GM11168 (cell line): ENCODE measurements around the gene RNU1-1.
"Not testable (repeated sequence)": the region's sequence is repeated elsewhere in the genome, so short reads cannot be mapped to it uniquely, and the experiment has no call there.

Experiments used
- in situ Hi-C: fragments of 300-500 bp; cut with MboI; formaldehyde crosslinking; loops from one replicate; pipeline ENCODE4 v1.12.0; 2022; ENCODE audit warnings: low sequenced_read_pairs; ENCODE audit not compliant: unreplicated experiment

Gene RNU1-1

GRCh38 chr1:16498573-16499413, 15.3 kb downstream of the RNU1-1 start:
- in situ Hi-C loops, result no loop called here

GRCh38 chr1:16498047-16498446, 16.0 kb downstream of the RNU1-1 start:
- in situ Hi-C loops, result not testable (repeated sequence)

- in situ Hi-C loops, result not testable (repeated sequence)
These were observed 16.6 kb downstream of the RNU1-1 start for GRCh38 chr1:16497474-16497904.

- in situ Hi-C loops, result not testable (repeated sequence)
These were observed 20.4 kb downstream of the RNU1-1 start for GRCh38 chr1:16493731-16494130.

- in situ Hi-C loops, result not testable (repeated sequence)
These were observed 21.1 kb downstream of the RNU1-1 start for GRCh38 chr1:16492937-16493336.

- in situ Hi-C loops, result no loop called here
These were observed 22.9 kb downstream of the RNU1-1 start for GRCh38 chr1:16491056-16491675.

- in situ Hi-C loops, result not testable (repeated sequence)
These were observed 24.7 kb downstream of the RNU1-1 start for GRCh38 chr1:16489195-16489880.

GRCh38 chr1:16487011-16487410, 27.1 kb downstream of the RNU1-1 start:
- in situ Hi-C loops, result not testable (repeated sequence)

- in situ Hi-C loops, result not testable (repeated sequence)
These were observed 27.8 kb downstream of the RNU1-1 start for GRCh38 chr1:16486316-16486715.

GRCh38 chr1:16484931-16485330, 29.2 kb downstream of the RNU1-1 start:
- in situ Hi-C loops, result no loop called here

- in situ Hi-C loops, result no loop called here
These were observed 29.6 kb downstream of the RNU1-1 start for GRCh38 chr1:16484501-16484835.

GRCh38 chr1:16483639-16484500, 30.2 kb downstream of the RNU1-1 start:
- in situ Hi-C loops, result not testable (repeated sequence)

- in situ Hi-C loops, result not testable (repeated sequence)
These were observed 30.9 kb downstream of the RNU1-1 start for GRCh38 chr1:16483146-16483545.

GRCh38 chr1:16478091-16478490, 36.0 kb downstream of the RNU1-1 start:
- in situ Hi-C loops, result no loop called here

- in situ Hi-C loops, result not testable (repeated sequence)
These were observed 38.0 kb downstream of the RNU1-1 start for GRCh38 chr1:16475771-16476770.

GRCh38 chr1:16474891-16475290, 39.2 kb downstream of the RNU1-1 start:
- in situ Hi-C loops, result not testable (repeated sequence)

GRCh38 chr1:16474166-16474800, 39.8 kb downstream of the RNU1-1 start:
- in situ Hi-C loops, result no loop called here

- in situ Hi-C loops, result no loop called here
These were observed 45.5 kb downstream of the RNU1-1 start for GRCh38 chr1:16468558-16468957.
